Measurements from ENCODE around the gene NFYB. TPM values are rescaled to one million over a fixed set of nuclear protein-coding genes. Genes with fewer than 3 reads are reported as not detected.
"Not testable (repeated sequence)": the region's sequence is repeated elsewhere in the genome, so short reads cannot be mapped to it uniquely, and the experiment has no call there.

Gene NFYB
- 21.6 TPM for total RNA-seq

DNA sequence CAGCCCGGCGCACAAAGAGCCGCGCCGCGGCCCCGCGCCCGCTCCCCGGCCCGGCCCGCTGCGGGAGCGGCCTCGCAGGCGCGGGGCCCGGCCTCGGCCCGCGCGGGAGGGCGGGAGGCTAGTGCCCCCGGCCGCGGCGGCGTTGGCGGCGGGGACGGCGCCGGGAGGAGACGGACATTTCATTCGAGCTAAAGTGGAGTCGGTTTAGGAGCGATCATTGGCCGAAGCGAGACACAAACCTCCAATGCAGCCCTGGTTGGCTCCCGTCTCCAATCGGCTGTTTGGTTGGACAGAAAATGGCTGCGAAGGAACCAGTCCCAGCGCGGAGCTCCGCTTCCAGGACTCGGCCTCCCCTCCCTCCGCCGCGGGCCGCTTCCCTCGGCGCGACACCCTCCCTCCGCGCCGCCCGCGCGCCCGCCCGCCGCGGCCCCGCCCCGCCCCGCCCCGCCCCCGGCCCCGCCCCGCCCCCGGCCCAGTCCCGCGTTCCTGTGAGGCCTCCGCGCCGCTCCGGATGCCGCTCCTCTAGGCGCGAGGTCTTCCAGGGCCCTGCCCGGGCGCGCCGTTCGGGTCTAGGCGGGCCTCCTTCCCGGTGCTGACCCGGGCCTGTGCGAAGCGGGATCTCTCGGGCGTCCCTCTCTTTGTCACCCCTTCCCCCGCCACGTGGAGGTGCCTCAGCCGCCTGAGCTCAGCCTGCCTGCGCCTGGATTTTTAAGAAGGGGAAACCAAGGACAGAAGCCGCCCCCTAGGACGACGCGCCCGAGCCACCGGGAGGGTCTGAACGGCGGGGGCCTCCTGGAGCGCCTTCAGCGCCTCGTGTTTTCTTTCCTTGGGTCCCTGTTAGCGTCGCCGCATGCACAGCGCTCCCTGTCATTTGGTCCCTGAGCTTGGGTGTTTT, at the start of gene NFYB:
TSS of gene NFYB (minus strand) at position 309 of the 895 bp plus-strand sequence. CDS start 2,757 bp downstream, outside the sequence.
- DNase-seq, result peak; percentile 99

DNA sequence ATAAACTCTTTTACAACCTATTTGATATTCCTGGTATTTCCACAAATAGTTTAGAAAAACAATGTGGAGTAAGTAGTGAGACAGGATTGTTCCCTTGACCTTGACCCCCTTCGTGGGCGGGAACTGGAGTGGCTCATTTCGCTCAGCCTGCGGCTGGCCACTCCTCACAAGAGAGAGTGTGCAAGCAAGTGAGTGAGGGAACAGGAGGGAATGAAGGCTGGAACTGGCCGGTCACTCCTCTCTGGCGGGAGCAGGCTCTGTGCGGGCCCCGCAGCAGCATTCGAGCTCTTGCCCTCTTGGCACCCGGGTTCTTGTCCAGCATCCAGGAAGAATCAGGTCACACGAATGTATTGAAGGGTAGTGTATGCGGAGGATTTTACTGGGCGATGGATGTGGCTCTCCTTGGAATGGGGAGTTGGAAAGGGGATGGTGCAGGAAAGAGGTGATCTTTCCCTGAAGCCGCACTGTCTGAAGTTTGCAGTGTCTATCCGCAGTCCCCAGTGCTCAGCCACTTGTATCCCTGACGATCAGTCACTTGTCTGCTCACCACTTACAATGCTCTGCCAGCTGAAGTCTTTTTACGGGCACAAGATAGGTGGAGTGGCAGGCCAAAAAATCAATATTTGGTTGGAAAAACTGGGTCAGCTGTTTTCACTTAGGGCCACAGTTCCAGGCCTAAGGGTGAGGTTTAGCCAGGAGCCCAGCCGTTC, 49.6 kb upstream of the NFYB start:
- no peak for DNase-seq

DNA sequence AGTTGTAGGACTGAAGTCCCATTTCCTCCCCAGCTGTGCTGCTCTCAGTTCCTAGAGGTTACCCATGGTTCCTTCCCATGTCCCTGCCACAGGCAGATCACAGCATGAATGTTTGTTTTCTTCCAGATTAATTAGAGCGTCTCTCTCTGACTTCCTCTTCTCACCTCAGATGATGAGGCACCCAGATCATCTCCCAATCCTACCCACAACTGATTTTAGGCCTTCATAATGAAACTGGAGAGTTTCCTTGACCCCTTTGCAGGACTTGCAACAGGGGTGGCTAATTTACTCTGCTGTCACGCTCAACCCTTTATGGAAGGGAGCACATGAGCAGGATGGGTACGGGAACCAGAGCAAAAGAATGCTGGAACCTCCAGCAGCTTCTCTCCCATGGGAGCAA, 45.4 kb upstream of the NFYB start:
- no peak for DNase-seq

DNA sequence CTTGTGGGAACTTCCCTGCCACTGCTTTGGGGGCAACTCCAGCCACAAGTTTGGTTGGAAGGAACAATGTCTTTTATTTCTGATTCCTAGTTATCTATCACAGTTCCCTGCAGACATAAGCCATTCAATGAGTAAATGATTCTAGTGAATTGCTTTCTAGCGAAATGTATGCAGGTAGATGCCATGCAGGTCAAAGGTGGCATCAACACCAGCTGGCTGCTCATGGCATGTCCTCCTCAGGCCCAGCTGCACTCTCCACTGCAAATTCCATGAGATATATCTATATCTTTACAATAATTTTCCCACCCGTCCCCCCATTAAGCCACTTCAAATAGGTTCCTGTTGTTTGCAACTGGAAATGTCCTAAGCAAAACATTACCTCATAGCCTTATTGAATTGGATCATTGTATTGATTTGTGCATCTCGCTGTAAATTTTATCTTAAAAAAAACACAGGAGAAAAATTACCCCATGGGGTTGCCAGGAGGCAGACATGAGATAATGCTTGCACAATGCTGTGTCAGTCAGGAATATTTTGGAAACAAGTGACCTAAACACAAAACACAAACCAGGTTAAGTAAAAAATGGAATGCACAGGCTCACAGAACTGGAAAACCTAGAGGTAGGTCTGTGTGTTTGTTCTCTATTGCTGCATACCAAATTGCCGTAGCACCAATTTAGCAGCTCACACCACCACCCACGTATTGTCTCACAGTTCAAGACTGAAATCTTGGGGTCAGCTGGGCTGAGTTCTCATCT, 44.8 kb upstream of the NFYB start:
- no peak for DNase-seq

DNA sequence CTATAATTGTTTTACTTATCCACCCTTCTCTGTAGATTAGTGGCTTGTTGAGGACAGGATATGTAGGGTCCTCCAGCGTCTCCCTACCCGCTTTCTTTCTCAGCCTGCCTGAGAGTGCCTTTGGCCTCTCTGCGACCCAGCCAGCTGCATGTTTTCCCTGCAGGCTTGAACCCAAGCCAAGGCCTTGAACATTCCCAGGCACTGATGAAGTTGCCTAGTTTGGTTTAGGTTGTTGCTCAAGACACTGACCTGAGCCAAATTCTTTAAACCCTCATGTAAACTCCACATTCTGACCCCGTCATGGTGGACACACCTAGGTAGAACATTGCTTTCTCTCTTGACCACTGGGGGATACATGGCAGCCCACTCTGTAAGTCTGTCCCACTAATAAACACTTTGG, 44.1 kb upstream of the NFYB start:
- no peak for DNase-seq

DNA sequence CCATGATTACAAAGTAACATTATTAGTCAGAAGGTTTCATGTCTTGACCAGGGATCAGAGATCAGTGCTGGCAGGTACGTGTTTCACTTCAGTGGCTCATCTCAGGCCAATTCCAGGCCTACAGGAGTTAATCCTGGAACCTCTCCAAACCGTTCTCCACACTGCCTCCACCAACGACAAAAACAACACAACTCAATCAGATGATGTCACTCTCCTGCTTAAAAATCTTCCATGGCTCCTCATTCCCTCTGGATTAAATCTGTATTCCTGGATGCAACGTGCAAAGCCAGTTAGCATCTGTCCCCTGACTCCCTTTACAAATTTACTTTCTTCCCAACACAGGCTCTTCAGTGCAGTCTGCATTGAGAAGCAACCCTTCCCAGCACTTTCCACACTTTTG, 43.3 kb upstream of the NFYB start:
- DNase-seq, result no peak

DNA sequence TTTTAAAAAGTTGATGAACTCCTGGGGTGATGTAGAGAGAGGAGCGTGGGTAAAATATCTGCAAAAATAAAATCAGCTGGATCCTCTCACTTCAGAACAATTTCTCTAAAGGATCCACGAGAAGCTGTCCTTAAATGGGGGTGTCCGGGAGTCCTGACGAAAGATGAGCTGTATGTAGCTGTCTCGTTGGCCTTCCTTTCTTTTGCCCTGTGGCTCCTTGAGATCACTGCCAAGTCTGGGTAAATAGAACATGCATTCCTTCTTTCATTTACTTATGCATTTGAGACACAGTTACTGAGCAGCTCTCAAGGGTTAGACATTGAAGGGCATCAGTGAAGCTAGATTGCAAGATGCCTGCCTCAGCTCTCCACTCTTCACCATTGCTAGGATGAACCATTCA, 42.4 kb upstream of the NFYB start:
- no peak for DNase-seq

DNA sequence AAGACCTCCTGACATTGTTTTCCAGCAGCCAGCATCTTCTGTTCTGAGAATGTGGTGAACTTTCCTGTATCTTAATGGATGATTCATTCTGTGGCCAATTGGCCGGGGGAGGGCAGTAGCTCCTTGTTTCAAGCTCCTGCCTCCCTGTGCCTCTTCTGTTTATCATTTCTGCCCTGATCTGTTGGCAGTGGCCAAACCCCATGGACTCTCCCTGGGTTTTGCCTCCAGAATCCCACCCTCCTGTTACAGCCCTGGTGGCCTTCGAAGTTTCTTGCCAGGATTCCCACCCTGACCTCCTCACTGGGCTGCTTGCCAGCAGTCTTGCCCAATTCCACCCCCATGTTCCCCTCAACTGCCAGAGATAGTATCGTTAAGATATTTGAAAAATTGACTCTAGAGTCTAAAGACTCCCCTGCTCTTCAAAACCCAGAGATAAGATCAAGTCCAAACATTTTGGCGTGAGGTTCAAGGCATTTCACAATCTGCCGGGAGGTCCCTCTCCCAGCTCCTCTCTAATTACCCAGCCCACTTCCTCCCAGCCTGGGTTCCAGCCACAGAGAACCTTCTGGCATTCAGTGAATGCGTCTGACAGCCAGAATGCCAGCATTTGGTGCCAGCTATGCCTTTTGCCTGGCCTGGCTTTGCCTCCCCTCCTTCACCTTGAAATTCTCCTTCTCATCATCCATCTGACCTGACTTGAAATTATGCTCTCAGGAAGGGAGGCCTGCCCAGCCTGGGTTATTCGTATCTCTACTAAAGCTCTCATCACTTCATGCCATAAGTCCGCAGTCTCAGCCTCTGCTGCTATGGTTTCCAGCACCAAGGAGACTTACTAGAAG, 39.9 kb upstream of the NFYB start:
- DNase-seq, result no peak

DNA sequence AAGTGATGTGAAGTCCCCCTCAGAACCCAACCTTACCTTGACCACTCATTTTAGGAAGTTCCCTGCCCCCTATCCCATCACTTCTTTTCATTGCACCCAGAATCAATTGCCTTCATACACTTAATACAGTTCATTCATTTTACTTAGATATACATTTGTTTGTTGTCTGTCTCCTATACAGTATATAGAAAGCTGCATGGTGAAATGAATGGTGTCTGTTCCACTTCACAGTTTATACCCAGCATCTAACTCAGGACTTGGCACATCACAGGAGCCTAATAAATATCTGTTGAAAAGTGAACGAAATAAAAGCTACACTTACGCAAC, 39.3 kb upstream of the NFYB start:
- no peak for DNase-seq

DNA sequence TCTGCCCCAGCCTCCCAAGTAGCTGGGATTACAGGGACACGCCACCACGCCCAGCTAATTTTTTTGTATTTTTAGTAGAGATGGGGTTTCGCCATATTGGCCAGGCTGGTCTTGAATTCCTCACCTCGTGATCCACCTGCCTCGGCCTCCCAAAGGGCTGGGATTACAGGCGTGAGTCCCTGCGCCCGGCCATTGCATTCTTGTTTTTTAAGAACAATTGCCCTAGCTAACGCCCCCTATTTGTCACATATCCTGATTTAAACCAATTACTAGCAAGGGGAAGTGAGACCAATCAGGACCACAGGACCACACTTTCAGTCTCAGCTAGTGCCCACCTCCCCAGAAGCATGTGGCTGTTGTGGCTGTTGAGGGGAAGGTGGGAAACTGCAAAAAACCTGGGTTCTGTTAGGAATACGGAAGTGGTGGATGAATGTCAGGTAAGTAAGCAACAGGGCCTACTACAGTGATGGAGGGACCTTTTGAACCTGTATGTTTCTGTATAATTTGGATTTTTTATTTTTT, 37.8 kb upstream of the NFYB start:
- no peak for DNase-seq

DNA sequence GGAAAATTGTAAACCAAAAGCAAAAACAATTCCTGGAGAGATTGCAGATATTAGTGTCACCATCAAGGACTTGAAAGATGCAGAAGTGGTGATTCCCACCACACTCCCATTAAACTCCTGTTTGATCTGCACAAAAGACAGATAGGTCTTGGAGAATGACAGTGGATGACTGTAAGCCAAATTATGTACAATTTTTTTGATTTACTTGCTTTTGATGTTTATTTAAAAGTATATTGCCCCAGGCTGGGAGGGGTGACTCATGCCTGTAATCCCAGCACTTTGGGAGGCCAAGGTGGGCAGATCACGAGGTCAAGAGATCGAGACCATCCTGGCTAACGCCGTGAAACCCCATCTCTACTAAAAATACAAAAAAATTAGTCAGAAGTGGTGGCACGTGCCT, 35.8 kb upstream of the NFYB start:
- DNase-seq, result not testable (repeated sequence)

DNA sequence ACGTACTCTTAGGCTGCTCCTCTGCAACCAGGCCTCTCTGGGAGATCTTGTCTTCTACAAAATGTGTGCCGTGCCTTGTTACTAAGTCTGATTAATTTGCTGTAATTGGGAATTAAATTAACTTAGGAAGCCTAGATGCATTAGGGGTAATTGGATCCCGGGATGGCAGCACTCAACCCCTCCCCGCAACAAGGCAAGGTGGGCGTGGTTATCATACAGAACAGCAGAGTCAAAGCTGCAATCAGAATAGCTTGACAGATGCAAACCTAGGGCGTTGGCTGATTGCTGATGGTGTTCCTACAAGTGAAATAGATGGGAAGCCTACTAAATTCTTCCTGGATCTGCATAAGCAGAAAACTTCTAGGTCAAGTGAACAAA, 34.5 kb upstream of the NFYB start:
- no peak for DNase-seq

DNA sequence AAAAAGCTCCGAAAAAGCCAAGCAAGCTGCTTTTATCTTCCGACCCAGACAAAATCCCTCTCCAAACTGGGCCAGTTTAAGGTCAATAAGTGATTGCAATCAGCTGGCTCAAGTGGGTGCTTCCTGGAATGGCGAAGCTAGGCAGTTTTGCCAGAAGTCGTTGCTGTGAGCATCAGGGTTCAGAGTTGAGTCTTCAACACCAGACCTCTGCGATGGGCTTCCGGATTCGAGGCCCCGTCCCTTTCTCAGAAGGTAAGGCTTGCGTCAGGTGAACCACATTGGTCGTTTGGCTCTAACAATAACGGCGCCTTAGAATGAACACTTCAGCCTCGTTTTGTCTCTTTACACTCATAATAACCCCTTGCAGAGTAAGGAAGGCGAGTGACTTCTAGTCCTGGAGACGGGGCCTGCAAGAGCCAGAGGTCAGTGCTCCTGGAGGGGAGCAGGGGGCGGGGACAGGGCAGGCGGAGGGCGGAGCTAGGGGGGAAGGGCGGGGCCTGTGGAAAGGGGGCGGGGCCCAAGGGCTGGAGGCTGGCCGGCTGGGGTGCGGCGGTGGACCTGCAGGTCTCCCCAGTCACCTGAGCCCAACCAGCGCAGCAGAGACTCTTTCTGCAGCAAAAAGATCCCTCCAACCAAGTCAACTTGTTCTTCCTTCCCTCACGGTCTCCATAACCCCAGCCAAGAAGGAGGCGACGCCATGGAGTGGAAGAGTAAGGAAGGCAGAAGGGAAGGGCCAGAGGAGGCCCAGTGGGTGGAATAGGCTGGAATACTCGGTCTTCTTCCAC, 34.0 kb upstream of the NFYB start:
- DNase-seq, result no peak

DNA sequence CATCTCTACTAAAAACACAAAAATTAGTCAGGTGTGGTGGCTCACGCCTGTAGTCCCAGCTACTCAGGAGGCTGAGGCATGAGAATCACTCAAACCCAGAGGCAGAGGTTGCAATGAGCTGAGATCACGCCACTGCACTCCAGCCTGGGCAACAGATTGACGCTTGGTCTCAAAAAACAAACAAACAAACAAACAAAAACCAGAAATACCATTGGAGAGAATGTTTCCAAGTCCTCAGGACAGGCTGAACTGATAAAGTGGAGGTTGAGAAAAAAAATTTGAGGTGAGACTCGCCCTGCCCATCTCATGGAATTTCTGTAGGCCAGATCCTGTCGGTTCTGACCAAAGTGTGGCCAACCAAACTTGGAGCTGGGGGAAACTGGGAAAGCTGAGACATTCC, 30.6 kb upstream of the NFYB start:
- DNase-seq, result no peak

DNA sequence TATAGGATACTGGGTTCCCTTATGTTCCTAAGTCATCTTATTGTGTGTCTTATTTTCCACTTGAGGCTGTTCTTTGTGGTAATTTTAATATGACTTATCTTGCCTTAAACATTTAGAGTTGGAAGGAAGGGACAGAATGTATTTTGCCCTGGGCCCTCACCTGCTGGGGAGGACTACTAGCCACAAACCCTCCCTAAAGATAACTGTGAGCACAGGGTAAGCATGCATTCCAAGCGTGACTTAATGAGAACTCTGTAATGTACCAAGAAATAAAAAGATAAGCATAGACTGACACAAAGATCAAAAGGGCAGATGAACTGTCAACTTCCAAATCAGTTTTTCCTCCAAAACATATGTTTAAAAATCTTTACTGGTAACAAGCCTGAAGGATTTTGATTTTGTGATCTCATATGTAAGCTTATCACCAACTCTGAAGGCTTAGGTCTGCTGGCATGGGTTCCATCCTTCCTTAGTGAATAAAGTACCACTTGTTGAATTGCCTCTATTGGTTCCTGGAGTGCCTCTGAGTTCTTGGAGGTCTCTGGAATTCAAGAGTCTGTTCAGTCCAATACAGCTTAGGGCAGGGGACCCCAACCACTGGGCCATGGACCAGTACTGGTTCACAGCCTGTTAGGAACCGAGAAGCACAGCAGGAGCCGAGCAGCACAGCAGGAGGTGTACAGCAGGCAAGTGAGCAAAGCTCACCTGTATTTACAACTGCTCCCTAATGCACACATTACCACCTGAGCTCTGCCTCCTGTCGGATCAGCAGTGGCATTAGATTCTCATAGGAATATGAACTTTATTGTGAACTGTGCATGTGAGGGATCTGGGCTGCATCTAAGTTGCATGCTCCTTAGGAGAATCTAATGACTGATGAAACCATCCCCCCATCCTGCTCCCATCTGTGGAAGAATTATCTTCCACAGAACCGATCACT, 29.8 kb upstream of the NFYB start:
- no peak for DNase-seq

DNA sequence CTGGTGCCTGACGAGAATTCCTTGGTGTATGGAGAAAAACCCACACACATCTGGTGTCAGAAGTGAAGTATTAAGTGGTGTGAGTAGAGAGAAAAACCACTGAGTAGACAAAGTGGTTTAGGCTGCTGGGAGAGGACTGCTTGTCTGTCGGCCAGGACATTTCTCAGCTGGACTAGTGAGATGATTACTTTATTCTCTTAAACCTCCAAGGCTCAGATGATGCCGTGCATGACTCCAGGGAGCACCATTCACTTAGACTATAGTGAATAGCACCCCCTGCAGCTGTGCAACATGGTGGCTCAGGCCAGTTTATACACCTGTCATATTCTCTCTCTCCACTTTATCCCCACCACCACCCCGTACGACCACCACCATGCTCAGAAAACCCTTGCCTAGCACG, 28.5 kb upstream of the NFYB start:
- DNase-seq, result no peak

DNA sequence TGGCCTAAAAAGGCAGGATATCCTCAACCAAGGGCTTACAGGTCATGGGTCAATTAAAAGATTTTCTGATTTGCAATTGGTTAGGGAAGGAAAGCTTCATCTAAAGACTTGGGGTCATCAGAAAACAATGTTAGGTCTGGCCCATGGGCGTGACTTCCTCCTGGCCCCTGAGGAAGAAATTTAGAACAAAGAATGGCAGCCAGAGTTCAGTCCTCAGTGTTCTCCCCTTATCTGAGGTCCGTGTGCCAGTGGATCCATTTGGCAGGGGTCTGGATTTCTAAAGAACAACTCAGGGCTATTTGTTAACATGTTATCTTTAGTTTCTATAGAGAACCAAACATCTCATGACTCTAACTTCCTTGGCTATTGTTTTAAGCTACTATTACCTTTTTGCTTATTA, 27.8 kb upstream of the NFYB start:
- no peak for DNase-seq

DNA sequence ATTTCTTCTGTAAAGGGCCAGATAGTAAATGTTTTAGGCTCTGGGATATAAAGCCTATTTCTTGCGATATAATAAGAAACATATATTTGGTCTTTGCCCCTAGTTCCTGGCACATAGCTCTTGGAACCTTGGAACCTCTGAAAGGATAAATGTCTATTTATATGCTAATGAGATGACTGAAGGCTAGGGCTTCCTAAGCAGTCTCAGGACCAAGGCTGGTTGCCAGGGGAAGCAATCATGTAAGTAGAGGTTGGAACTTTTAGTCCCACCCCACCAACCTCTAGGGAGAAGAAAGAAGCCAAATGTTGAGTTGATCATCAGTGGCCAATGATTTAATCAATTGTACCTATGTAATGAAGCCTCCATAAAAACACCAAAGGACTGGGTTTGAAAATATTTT, 26.6 kb upstream of the NFYB start:
- no peak for DNase-seq

DNA sequence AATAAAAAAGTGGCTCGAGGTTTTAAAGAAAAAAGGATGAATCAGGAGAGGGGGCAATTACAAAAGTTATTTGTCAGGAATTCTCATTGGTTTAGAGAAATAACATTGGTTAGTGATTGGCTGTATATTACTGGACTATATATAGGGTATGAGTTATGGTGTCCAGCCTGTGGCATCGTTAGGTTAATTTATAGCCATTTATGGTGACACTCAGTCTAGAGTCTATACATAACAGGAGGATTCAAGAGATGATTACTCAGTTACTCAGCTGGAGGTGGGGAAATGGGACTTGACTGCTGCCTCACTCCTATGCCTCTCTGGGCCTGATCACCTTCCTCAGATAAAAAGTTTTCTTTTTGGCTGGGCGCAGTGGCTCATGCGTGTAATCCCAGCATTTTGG, 25.6 kb upstream of the NFYB start:
- DNase-seq, result no peak

DNA sequence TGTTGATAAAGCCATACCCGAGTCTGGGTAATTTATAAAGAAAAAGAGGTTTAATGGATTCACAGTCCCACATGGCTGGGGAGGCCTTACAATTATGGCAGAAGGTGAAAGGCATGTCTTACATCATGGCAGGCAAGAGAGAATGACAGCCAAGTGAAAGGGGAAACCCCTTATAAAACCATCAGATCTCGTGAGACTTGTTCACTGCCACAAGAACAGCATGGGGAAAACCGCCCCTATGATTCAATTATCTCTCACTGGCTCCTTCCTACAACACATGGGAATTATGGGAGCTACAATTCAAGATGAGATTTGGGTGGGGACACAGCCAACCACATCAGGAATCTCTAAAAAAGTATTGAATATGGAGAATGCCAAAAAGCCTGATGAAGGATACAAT, 25.0 kb upstream of the NFYB start:
- not testable (repeated sequence) for DNase-seq
